Hepatocyte (in vitro differentiated cells): ENCODE results near the gene LRIG3.

Source experiments
- EZH2 ChIP-seq: fragments of 200-600 bp; sonication (generic); IDR thresholded peaks from 2 replicates; pipeline ENCODE4 v1.6.1; 2016; ENCODE audit warnings: antibody characterized with exemption, mild to moderate bottlenecking, borderline replicate concordance
- TF ChIP-seq, protein P1 (sequence below): fragments of 200-600 bp; sonication (generic); IDR thresholded peaks from 2 replicates; pipeline ENCODE4 v1.5.1; 2016; ENCODE audit warnings: antibody characterized with exemption, mild to moderate bottlenecking; ENCODE audit not compliant: poor library complexity

DNA sequence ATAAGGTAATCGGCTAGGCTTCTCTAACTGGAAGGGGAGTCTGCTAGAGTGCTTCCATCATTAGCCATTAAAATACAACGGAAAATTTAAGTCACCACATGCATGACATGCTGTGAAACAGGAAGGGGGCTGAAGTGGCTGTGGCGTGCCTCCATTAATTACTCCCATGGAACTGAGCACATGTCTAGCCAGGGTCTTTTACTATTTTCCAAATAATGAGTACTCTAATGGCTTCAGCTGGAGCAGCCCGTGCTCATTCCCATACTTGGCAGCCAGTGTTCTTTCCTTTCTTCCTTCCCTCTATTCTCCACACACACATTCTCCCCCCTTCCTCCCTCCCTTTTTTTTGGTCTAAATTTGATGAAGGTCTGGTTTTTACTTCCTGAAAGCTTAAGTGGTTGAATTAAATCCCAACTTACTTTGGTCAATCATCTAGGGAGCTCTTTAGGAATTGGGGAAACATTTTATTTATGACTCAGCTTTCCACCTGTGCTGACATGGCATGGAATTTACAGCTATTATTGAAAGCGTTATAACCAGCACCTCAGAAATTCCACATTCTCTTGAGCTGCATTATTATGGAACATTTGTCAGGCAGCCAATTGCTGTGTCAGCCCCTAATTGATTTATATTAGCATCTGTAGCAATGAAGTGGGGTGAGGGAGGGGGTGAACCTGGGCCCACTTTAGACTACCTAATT, 72.3 kb downstream of the LRIG3 start:
- TF ChIP-seq, protein P1, sequence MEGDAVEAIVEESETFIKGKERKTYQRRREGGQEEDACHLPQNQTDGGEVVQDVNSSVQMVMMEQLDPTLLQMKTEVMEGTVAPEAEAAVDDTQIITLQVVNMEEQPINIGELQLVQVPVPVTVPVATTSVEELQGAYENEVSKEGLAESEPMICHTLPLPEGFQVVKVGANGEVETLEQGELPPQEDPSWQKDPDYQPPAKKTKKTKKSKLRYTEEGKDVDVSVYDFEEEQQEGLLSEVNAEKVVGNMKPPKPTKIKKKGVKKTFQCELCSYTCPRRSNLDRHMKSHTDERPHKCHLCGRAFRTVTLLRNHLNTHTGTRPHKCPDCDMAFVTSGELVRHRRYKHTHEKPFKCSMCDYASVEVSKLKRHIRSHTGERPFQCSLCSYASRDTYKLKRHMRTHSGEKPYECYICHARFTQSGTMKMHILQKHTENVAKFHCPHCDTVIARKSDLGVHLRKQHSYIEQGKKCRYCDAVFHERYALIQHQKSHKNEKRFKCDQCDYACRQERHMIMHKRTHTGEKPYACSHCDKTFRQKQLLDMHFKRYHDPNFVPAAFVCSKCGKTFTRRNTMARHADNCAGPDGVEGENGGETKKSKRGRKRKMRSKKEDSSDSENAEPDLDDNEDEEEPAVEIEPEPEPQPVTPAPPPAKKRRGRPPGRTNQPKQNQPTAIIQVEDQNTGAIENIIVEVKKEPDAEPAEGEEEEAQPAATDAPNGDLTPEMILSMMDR: no peak
- TF ChIP-seq EZH2: no peak
